ENCODE results near the gene CTNNA1. TPM values are rescaled to one million over a fixed set of nuclear protein-coding genes. Genes with fewer than 3 reads are reported as not detected.

Gene CTNNA1
- total and polyA plus RNA-seq, 2 experiments from 2014 or later: 194 to 393 TPM

- in situ Hi-C loops (cut with MboI): no loop called here
- Histone ChIP-seq H3K27me3 (replicated peaks; ENCODE audit: insufficient read depth) (no peaks in the 10 kb centered on the region), H3K9me2 (ENCODE audit: insufficient read depth) (no peaks in the 10 kb centered on the region), H3K27ac (peak overlapping the region; percentile 17), H3K4me1 (ENCODE audit: insufficient read depth) (peaks cover 16% of the 10 kb centered on the region; the same call in 1 of the 2 replicates), H3K36me3 (ENCODE audit: low read depth) (peaks cover 39% of the 10 kb centered on the region), H2AFZ (no peak overlapping the region), H4K20me1 (ENCODE audit: insufficient read depth) (no peaks in the 10 kb centered on the region), H3K9ac (no peak overlapping the region), H3F3A (ENCODE audit: insufficient read depth) (peaks cover 21% of the 10 kb centered on the region), H3K9me3 (ENCODE audit: low read depth) (no peaks in the 10 kb centered on the region), H3K79me2 (ENCODE audit: insufficient read depth) (peaks cover 44% of the 10 kb centered on the region), H3K4me3 (no peak overlapping the region), H3K4me2 (ENCODE audit: unreplicated experiment) (no peak overlapping the region)
- TF ChIP-seq EZH2 (IDR thresholded peaks at IDR 0.05; ENCODE audit: insufficient read depth, poor library complexity, severe bottlenecking) (no peak), EZH2phosphoT487 (IDR thresholded peaks at IDR 0.05; ENCODE audit: insufficient read depth, low read depth) (no peak)
- DNase-seq: peak; percentile 65
- 95 to 100% methylated on average over 1 of the region's 1 CpG for WGBS, 2 experiments (ENCODE audit: low coverage in 1 of 2, low lambda C conversion rate in 2 of 2, missing lambda C conversion rate in 2 of 2)
Measured at GRCh38 chr5:138905541-138905940, 152.3 kb downstream of the CTNNA1 start.

DNA sequence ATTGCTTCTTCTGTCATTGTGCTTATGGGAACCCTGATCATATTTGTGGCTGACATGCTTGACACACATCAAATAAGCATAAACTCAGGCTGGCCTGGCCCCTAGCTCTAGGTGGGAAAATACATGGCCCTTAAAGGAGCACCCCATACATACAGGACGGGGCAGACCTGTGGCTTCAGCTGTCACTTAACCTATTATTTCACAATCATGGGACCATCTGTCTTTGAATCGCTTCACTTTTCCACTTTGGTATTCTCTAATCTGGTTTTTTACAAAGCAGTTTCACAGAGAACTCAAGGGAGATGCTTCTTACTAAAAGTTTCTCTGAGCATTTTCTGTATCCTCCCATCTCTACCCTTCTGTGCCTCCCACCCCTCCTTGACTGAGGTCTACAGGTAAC lies 156.5 kb downstream of the CTNNA1 start:
- Histone ChIP-seq H3K36me3 (ENCODE audit: low read depth) (peaks cover 34% of the 10 kb centered on the region), H3K9me2 (ENCODE audit: insufficient read depth) (no peaks in the 10 kb centered on the region), H3K4me1 (ENCODE audit: insufficient read depth) (peaks cover 28% of the 10 kb centered on the region), H3K4me2 (ENCODE audit: unreplicated experiment) (no peak overlapping the region), H3K4me3 (no peak overlapping the region), H3K79me2 (ENCODE audit: insufficient read depth) (peaks cover 31% of the 10 kb centered on the region), H4K20me1 (ENCODE audit: insufficient read depth) (no peaks in the 10 kb centered on the region), H3K9me3 (ENCODE audit: low read depth) (no peaks in the 10 kb centered on the region), H3F3A (ENCODE audit: insufficient read depth) (peaks cover 29% of the 10 kb centered on the region), H3K27me3 (replicated peaks; ENCODE audit: insufficient read depth) (no peaks in the 10 kb centered on the region), H2AFZ (no peak overlapping the region), H3K9ac (no peak overlapping the region), H3K27ac (no peak overlapping the region)
- 74 to 81% methylated on average over 2 of the region's 2 CpGs for WGBS, 2 experiments (ENCODE audit: low coverage in 1 of 2, low lambda C conversion rate in 2 of 2, missing lambda C conversion rate in 2 of 2)
- no peak for DNase-seq
- in situ Hi-C loops (cut with MboI): no loop called here
- TF ChIP-seq EZH2phosphoT487 (IDR thresholded peaks at IDR 0.05; ENCODE audit: insufficient read depth, low read depth) (no peak), EZH2 (IDR thresholded peaks at IDR 0.05; ENCODE audit: insufficient read depth, poor library complexity, severe bottlenecking) (no peak)

DNA sequence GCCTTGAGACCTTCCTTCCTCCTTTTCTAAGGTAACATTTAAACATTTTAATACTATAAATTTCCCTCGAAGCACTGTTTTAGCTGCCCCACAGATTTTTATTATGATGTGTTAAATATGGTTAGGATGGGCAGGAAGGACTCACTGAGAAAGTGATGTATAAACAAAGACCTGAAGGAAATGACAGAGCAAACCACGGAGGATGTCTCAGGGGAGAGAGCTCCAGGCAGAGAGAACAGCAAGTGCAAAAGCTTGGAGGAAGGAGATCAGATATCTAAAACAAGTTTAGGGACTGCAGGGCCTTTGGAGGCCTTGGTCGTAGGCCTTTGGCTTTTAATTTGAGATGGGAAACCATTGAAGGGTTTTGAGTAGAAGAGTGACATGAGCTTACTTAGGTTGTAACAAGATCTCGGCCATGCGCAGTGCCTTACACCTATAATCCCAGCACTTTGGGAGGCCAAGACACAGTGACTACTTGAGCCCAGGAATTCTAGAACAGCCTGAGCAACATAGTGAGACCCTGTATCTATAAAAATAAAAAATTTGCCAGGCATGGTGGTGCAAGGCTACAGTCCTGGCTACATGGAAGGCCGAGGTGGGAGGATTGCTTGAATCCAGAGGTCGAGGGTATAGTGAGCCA lies 157.4 kb downstream of the CTNNA1 start:
- 93 to 94% methylated on average over 7 of the region's 7 CpGs for WGBS, 2 experiments (ENCODE audit: low coverage in 1 of 2, low lambda C conversion rate in 2 of 2, missing lambda C conversion rate in 2 of 2)
- no peaks in the 10 kb centered on the region for H4K20me1 ChIP-seq (ENCODE audit: insufficient read depth)
- H3K36me3 ChIP-seq (ENCODE audit: low read depth): peaks cover 40% of the 10 kb centered on the region
- in situ Hi-C loops (cut with MboI): no loop called here
- H3K79me2 ChIP-seq (ENCODE audit: insufficient read depth): peaks cover 33% of the 10 kb centered on the region
- no peak overlapping the region for H3K9ac ChIP-seq
- H3K9me2 ChIP-seq (ENCODE audit: insufficient read depth): no peaks in the 10 kb centered on the region
- H3F3A ChIP-seq (ENCODE audit: insufficient read depth): peaks cover 22% of the 10 kb centered on the region
- peak; percentile 22 for DNase-seq
- H3K4me1 ChIP-seq (ENCODE audit: insufficient read depth): peaks cover 21% of the 10 kb centered on the region
- no peak overlapping the region for H3K4me3 ChIP-seq
- no peak for TF ChIP-seq EZH2 (IDR thresholded peaks at IDR 0.05; ENCODE audit: insufficient read depth, poor library complexity, severe bottlenecking)
- no peak for TF ChIP-seq EZH2phosphoT487 (IDR thresholded peaks at IDR 0.05; ENCODE audit: insufficient read depth, low read depth)
- no peaks in the 10 kb centered on the region for H3K27me3 ChIP-seq (replicated peaks; ENCODE audit: insufficient read depth)
- no peaks in the 10 kb centered on the region for H3K9me3 ChIP-seq (ENCODE audit: low read depth)
- H3K27ac ChIP-seq: no peak overlapping the region
- no peak overlapping the region for H2AFZ ChIP-seq
- H3K4me2 ChIP-seq (ENCODE audit: unreplicated experiment): no peak overlapping the region

GRCh38 chr5:138911441-138911840 lies 158.2 kb downstream of the CTNNA1 start:
- Histone ChIP-seq H3K9me3 (ENCODE audit: low read depth) (no peaks in the 10 kb centered on the region), H3K27me3 (replicated peaks; ENCODE audit: insufficient read depth) (no peaks in the 10 kb centered on the region), H4K20me1 (ENCODE audit: insufficient read depth) (no peaks in the 10 kb centered on the region), H3K36me3 (ENCODE audit: low read depth) (peaks cover 41% of the 10 kb centered on the region), H2AFZ (no peak overlapping the region), H3K9ac (no peak overlapping the region), H3K4me2 (ENCODE audit: unreplicated experiment) (no peak overlapping the region), H3F3A (ENCODE audit: insufficient read depth) (peaks cover 14% of the 10 kb centered on the region), H3K4me1 (ENCODE audit: insufficient read depth) (peaks cover 17% of the 10 kb centered on the region), H3K9me2 (ENCODE audit: insufficient read depth) (no peaks in the 10 kb centered on the region), H3K79me2 (ENCODE audit: insufficient read depth) (peaks cover 40% of the 10 kb centered on the region), H3K4me3 (no peak overlapping the region), H3K27ac (no peak overlapping the region; the same call in 1 of the 2 replicates)
- in situ Hi-C loops (cut with MboI): no loop called here
- TF ChIP-seq EZH2 (IDR thresholded peaks at IDR 0.05; ENCODE audit: insufficient read depth, poor library complexity, severe bottlenecking): no peak
- peak; percentile 34 for DNase-seq

DNA sequence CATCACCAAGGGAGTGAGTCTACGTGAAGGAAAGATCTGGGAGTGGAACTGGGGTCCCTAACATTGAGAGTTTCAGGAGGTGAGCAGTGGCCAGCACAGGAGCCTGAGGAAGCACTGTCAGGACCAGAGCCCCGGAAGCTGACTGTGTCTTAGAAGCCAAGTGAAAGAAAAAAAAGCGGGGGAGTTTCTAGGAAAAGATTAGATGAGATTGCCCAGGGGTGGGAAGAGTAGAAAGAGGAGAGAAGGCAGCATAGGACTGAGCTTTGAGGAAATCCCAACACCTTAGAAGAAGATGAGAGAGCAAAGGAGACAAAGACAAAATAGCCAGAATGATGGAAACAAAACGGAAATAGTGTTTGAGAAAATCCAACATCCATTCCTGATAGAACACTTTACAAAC lies 158.9 kb downstream of the CTNNA1 start:
- Histone ChIP-seq H3K4me3 (no peak overlapping the region), H3K9ac (no peak overlapping the region), H3K79me2 (ENCODE audit: insufficient read depth) (peaks cover 47% of the 10 kb centered on the region), H3K27ac (no peak overlapping the region), H4K20me1 (ENCODE audit: insufficient read depth) (no peaks in the 10 kb centered on the region), H3K4me2 (ENCODE audit: unreplicated experiment) (no peak overlapping the region), H3K9me3 (ENCODE audit: low read depth) (no peaks in the 10 kb centered on the region), H3F3A (ENCODE audit: insufficient read depth) (peaks cover 11% of the 10 kb centered on the region; the same call in 1 of the 2 replicates), H3K4me1 (ENCODE audit: insufficient read depth) (peaks cover 17% of the 10 kb centered on the region), H3K9me2 (ENCODE audit: insufficient read depth) (no peaks in the 10 kb centered on the region), H3K36me3 (ENCODE audit: low read depth) (peaks cover 40% of the 10 kb centered on the region), H3K27me3 (replicated peaks; ENCODE audit: insufficient read depth) (no peaks in the 10 kb centered on the region), H2AFZ (no peak overlapping the region)
- 84 to 95% methylated on average over 4 of the region's 4 CpGs for WGBS, 2 experiments (ENCODE audit: low coverage in 1 of 2, low lambda C conversion rate in 2 of 2, missing lambda C conversion rate in 2 of 2)
- no peak for TF ChIP-seq EZH2phosphoT487 (IDR thresholded peaks at IDR 0.05; ENCODE audit: insufficient read depth, low read depth)
- TF ChIP-seq EZH2 (IDR thresholded peaks at IDR 0.05; ENCODE audit: insufficient read depth, poor library complexity, severe bottlenecking): no peak
- DNase-seq: no peak
- in situ Hi-C loops (cut with MboI): no loop called here
